Measurements from ENCODE around the gene CENATAC. TPM values are rescaled to one million over a fixed set of nuclear protein-coding genes. Genes with fewer than 3 reads are reported as not detected.
"Not testable (repeated sequence)": the region's sequence is repeated elsewhere in the genome, so short reads cannot be mapped to it uniquely, and the experiment has no call there.

Gene CENATAC
- total RNA-seq, 2 donors from 2014 or later, result 116 TPM

DNA sequence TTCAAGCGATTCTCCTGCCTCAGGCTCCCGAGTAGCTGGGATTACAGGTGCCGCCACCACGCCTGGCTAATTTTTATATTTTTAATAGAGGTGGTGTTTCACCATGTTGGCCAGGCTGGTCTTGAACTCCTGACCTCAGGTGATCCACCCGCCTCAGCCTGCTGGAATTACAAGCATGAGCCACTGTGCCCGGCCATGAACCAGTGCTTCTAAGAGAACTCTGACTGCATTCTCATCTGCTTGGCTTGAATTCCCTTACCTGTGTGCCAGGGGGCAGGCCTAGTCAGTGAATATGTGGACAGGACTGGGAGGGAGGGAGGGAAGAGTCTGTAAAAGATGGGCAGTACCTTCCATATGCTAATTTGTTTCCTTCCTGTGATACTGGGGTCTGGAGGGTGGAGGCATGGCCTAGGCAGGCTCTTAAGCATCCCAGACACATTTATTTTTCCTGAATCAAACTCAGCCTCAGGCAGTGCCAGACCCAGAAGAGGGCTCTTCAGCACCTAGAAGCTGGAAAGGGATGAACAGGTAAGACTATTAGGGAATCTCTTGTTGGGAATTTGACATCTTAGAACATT is 13.6 kb downstream of the CENATAC start:
- Mint-ChIP-seq H3K4me1 (peaks cover 13% of the 10 kb centered on the region), H3K27ac (peak overlapping the region; percentile 84), H3K4me3 (no peak overlapping the region), H3K27me3 (no peaks in the 10 kb centered on the region), H3K36me3 (ENCODE audit: low read depth) (peaks cover 4% of the 10 kb centered on the region)
- ATAC-seq (no peak), DNase-seq (no peak)
- H3K9me3 ChIP-seq (ENCODE audit: control insufficient read depth, low read length, poor library complexity, severe bottlenecking), result no peaks in the 10 kb centered on the region

GRCh38 chr11:119012629-119013170 is 14.8 kb downstream of the CENATAC start:
- Mint-ChIP-seq H3K27ac (peak overlapping the region; percentile 84), H3K36me3 (ENCODE audit: low read depth) (peaks cover 4% of the 10 kb centered on the region)
- no peak for ATAC-seq

DNA sequence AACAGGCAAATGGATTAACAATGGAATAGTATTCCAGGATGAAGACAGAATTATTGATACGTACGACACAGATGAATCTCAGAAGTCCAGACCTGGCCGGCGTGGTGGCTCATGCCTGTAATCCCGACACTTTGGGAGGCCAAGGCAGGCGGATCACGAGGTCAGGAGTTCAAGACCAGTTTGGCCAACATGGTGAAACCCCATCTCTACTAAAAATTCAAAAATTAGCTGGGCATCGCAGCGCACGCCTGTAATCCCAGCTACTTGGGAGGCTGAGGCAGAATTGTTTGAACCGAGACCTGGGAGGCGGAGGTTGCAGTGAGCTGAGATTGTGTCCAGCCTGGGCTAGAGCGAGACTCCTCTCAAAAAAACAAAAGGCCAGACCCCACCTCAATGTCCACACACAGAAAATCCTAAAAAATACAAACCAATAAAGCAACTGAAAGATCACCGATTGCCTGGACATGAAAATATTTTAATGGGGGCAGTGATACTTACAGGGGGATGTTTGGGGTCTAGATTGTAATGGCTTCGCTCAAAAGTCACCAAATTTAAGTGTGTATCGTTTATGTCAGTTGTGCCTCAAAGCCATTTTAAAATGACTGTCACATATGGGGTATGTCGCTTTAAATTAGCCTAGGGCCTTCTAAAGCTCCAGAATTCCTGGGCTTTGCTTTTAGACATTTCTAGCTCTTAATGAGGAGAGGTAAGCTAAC is 16.4 kb downstream of the CENATAC start:
- H3K9me3 ChIP-seq (ENCODE audit: control insufficient read depth, low read length, poor library complexity, severe bottlenecking), result no peaks in the 10 kb centered on the region
- no peak for DNase-seq
- H3K4me1 Mint-ChIP-seq, result peaks cover 19% of the 10 kb centered on the region
- no peak for ATAC-seq
- H3K4me3 Mint-ChIP-seq, result no peak overlapping the region
- H3K27ac Mint-ChIP-seq, result peak overlapping the region; percentile 81
- peaks cover 4% of the 10 kb centered on the region for H3K36me3 Mint-ChIP-seq (ENCODE audit: low read depth)
- no peaks in the 10 kb centered on the region for H3K27me3 Mint-ChIP-seq

More at GRCh38 chr11:119012629-119013170, 14.8 kb downstream of the CENATAC start:
- H3K9me3 ChIP-seq (ENCODE audit: control insufficient read depth, low read length, poor library complexity, severe bottlenecking), result no peaks in the 10 kb centered on the region
- peaks cover 14% of the 10 kb centered on the region for H3K4me1 Mint-ChIP-seq
- no peak for DNase-seq
- no peaks in the 10 kb centered on the region for H3K27me3 Mint-ChIP-seq
- no peak overlapping the region for H3K4me3 Mint-ChIP-seq

DNA sequence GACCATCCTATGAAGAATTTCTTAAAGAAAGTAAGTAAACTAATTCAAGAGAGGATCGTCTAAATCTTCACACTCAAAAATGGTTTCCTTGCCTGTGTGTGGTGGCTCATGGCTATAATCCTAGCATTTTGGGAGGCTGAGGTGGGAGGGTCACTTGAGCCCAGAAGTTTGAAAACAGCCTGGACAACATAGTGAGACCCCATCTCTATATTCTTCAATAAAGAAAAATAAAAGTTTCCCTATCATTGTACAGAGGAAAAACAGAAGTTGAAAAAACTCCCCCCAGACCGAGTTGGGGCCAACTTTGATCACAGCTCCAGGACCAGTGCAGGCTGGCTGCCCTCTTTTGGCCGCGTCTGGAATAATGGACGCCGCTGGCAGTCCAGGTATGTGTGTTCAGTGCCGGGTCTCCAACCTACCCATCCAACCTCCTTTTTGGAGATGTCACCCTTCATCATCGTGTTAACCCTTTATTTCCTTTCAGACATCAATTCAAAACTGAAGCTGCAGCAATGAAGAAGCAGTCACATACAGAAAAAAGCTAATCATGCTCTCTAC is 17.2 kb downstream of the CENATAC start:
- H3K4me1 Mint-ChIP-seq, result peaks cover 26% of the 10 kb centered on the region
- peak overlapping the region; percentile 99 for H3K27ac Mint-ChIP-seq

DNA sequence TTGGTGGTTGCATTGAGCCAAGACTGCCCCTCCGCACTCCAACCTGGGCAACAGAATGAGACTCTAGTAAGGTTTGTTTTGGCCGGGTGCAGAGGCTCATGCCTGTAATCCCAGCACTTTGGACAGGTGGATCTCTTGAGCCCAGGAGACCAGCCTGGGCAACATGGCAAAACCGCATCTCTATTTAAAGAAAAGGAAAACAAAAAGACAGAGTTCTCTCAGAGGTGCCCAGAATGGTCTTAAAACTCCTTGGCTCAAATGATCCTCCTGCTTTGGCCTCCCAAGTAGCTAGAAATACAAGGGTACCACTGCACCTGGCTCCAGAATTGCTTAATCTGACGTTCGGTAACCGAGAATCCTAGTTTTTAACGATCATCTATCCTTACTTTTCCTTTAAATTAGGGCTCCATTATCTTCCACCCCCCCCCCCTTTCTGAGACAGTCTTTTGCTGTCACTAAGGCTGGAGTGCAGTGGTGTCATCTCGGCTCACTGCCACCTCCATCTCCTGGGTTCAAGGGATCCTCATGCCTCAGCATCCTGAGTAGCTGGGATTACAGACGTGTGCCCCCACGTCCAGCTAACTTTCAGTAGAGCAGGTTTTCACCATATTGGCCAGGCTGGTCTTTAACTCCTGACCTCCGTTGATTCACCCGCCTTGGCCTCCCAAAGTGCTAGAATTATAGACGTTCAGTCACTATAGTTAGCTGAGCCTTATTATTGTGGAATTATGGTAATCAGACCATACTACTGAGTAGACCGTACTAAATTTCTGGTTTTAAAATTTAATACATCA is 18.5 kb downstream of the CENATAC start:
- no peaks in the 10 kb centered on the region for H3K9me3 ChIP-seq (ENCODE audit: control insufficient read depth, low read length, poor library complexity, severe bottlenecking)
- DNase-seq (no peak), ATAC-seq (no peak)
- Mint-ChIP-seq H3K36me3 (ENCODE audit: low read depth) (peaks cover 4% of the 10 kb centered on the region), H3K4me1 (peaks cover 30% of the 10 kb centered on the region), H3K4me3 (peak overlapping the region; percentile 95), H3K27me3 (no peaks in the 10 kb centered on the region), H3K27ac (peak overlapping the region; percentile 99)

More for the DNA sequence above, 17.2 kb downstream of the CENATAC start:
- ATAC-seq (no peak), DNase-seq (no peak)
- Mint-ChIP-seq H3K36me3 (ENCODE audit: low read depth) (peaks cover 4% of the 10 kb centered on the region), H3K27me3 (no peaks in the 10 kb centered on the region), H3K4me3 (peak overlapping the region; percentile 68)
- no peaks in the 10 kb centered on the region for H3K9me3 ChIP-seq (ENCODE audit: control insufficient read depth, low read length, poor library complexity, severe bottlenecking)

- not testable (repeated sequence) for H3K36me3 Mint-ChIP-seq (ENCODE audit: low read depth); DNase-seq; ATAC-seq; H3K27me3 Mint-ChIP-seq; H3K9me3 ChIP-seq (ENCODE audit: control insufficient read depth, low read length, poor library complexity, severe bottlenecking)
- peak overlapping the region; percentile 95 for H3K4me3 Mint-ChIP-seq
- H3K4me1 Mint-ChIP-seq, result peaks cover 32% of the 10 kb centered on the region
- H3K27ac Mint-ChIP-seq, result peak overlapping the region; percentile 99
These were observed 19.4 kb downstream of the CENATAC start for GRCh38 chr11:119017377-119017776.

- Mint-ChIP-seq H3K4me1 (peaks cover 30% of the 10 kb centered on the region), H3K4me3 (peak within 1 kb of the TSS; percentile 95), H3K27ac (peak within 1 kb of the TSS; percentile 99), H3K36me3 (ENCODE audit: low read depth) (no peaks in the 10 kb centered on the region), H3K27me3 (no peaks in the 10 kb centered on the region)
- no peaks in the 10 kb centered on the region for H3K9me3 ChIP-seq (ENCODE audit: control insufficient read depth, low read length, poor library complexity, severe bottlenecking)
- peak; percentile 88 to 92 (median 91) for DNase-seq
- ATAC-seq, result peak; percentile 87
These were observed 20.4 kb downstream of the CENATAC start, which contains the start of the genes RPS25 and TRAPPC4 for GRCh38 chr11:119018074-119018938. TSS of gene RPS25 (minus strand) at chr11:119018343. CDS start at chr11:119018284, 59 bp downstream. TSS of gene TRAPPC4 (plus strand) at chr11:119018766. CDS start at chr11:119018796, 30 bp downstream.

GRCh38 chr11:119019996-119020395 is 22.1 kb downstream of the CENATAC start:
- H3K9me3 ChIP-seq (ENCODE audit: control insufficient read depth, low read length, poor library complexity, severe bottlenecking), result no peaks in the 10 kb centered on the region
- H3K36me3 Mint-ChIP-seq (ENCODE audit: low read depth), result peaks cover 3% of the 10 kb centered on the region
- peak overlapping the region; percentile 95 for H3K4me3 Mint-ChIP-seq
- peaks cover 42% of the 10 kb centered on the region for H3K4me1 Mint-ChIP-seq
- DNase-seq (no peak), ATAC-seq (no peak)
- H3K27ac Mint-ChIP-seq, result peak overlapping the region; percentile 99
- no peaks in the 10 kb centered on the region for H3K27me3 Mint-ChIP-seq

- DNase-seq, result no peak
- H3K27me3 Mint-ChIP-seq, result no peaks in the 10 kb centered on the region
- ATAC-seq, result no peak
- peak overlapping the region; percentile 99 for H3K27ac Mint-ChIP-seq
- peaks cover 7% of the 10 kb centered on the region for H3K36me3 Mint-ChIP-seq (ENCODE audit: low read depth)
- peaks cover 44% of the 10 kb centered on the region for H3K4me1 Mint-ChIP-seq
- H3K9me3 ChIP-seq (ENCODE audit: control insufficient read depth, low read length, poor library complexity, severe bottlenecking), result no peaks in the 10 kb centered on the region
- peak overlapping the region; percentile 7 for H3K4me3 Mint-ChIP-seq
These were observed 23.7 kb downstream of the CENATAC start for GRCh38 chr11:119021631-119022030.

DNA sequence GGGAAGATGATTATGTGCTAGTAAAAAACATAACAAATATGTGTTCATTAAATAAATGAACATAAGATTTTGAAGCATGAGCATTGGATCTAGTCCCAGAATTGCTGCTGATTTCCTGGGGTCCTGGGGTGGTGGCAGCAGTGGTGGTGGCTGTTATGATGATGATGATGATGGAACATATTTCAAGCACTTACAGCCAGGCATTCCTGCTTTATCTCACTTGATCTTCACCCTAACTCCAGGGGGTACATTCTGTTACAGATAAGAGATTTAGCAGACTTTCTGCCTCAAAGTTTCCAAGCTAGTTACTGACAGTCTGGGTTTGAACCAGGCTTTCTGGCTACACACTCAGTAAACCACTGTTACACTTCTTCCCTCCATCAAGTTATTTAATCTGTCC is 25.8 kb downstream of the CENATAC start:
- H3K27me3 Mint-ChIP-seq, result no peaks in the 10 kb centered on the region
- DNase-seq (no peak), ATAC-seq (no peak)
- H3K27ac Mint-ChIP-seq, result peak overlapping the region; percentile 78
- peaks cover 47% of the 10 kb centered on the region for H3K4me1 Mint-ChIP-seq
- H3K4me3 Mint-ChIP-seq, result no peak overlapping the region
- peaks cover 7% of the 10 kb centered on the region for H3K36me3 Mint-ChIP-seq (ENCODE audit: low read depth)
- no peaks in the 10 kb centered on the region for H3K9me3 ChIP-seq (ENCODE audit: control insufficient read depth, low read length, poor library complexity, severe bottlenecking)

DNA sequence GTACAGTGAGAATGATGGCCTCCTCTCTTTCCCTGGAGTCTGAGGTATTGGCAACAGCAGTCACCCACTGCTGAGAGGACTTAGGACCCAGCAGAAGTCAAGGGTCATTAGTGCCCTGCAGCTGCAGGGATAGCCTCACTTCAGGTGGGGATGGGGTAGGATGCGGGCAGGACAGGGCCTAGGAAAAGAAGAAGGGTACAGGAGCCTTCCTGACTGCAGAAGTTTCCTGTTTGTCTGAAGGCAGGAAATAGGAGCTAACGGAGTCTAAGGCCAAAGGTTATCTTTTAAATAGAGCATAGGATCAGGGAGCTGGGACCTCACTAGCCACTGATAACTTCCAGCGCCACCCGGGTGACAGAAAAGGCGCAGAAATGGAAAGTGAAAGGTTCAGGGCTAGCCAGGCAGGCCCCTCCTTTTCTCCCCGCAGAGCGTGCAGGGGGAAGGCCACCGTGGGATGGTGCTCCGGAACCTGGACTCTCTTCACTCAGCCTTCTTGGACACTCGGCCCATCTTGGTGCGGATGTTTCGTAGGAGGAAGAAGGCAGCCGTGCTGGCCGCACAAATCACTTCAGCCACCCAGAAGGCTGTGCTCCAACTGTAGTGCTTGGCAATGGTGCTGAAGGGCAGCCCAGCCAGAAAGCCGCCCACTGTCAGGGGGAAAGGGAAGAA is 26.6 kb downstream of the CENATAC start:
- peaks cover 52% of the 10 kb centered on the region for H3K4me1 Mint-ChIP-seq
- DNase-seq, result no peak
- no peaks in the 10 kb centered on the region for H3K27me3 Mint-ChIP-seq
- no peak for ATAC-seq
- no peaks in the 10 kb centered on the region for H3K9me3 ChIP-seq (ENCODE audit: control insufficient read depth, low read length, poor library complexity, severe bottlenecking)
- H3K27ac Mint-ChIP-seq, result peak overlapping the region; percentile 78
- peaks cover 7% of the 10 kb centered on the region for H3K36me3 Mint-ChIP-seq (ENCODE audit: low read depth)
- peak overlapping the region; percentile 41 for H3K4me3 Mint-ChIP-seq

- ATAC-seq, result no peak
- DNase-seq, result no peak
- H3K27ac Mint-ChIP-seq, result peak overlapping the region; percentile 78
- H3K4me1 Mint-ChIP-seq, result peaks cover 51% of the 10 kb centered on the region
- peak overlapping the region; percentile 70 for H3K4me3 Mint-ChIP-seq
- peaks cover 7% of the 10 kb centered on the region for H3K36me3 Mint-ChIP-seq (ENCODE audit: low read depth)
- H3K27me3 Mint-ChIP-seq, result no peaks in the 10 kb centered on the region
- H3K9me3 ChIP-seq (ENCODE audit: control insufficient read depth, low read length, poor library complexity, severe bottlenecking), result no peaks in the 10 kb centered on the region
These were observed 27.1 kb downstream of the CENATAC start for GRCh38 chr11:119025099-119025473.

Measured in T-helper 17 cell (primary cell).